22Rv1 (cell line): Measurements from ENCODE around the gene DENND1A.

Experiments
- H3K27ac ChIP-seq: fragments of 450-650 bp; 2 replicates; pipeline ENCODE4 v1.5.1; 2017
- CTCF ChIP-seq: fragments of 450-650 bp; IDR thresholded peaks from 2 replicates; pipeline ENCODE4 v1.5.1; 2017; ENCODE audit warnings: mild to moderate bottlenecking
- ZFX ChIP-seq: fragments of 450-650 bp; IDR thresholded peaks from 2 replicates; pipeline ENCODE4 v1.6.1; 2017; ENCODE audit warnings: antibody characterized with exemption, borderline replicate concordance

DENND1A gene

GRCh38 chr9:123365287-123365880, 564.5 kb downstream of the DENND1A start:
- no peak overlapping the region for H3K27ac ChIP-seq
- TF ChIP-seq ZFX: no peak
- TF ChIP-seq CTCF: no peak

- no peak overlapping the region for H3K27ac ChIP-seq
- no peak for TF ChIP-seq CTCF
- no peak for TF ChIP-seq ZFX
These were observed 565.6 kb downstream of the DENND1A start for GRCh38 chr9:123364241-123364824.

- TF ChIP-seq CTCF (no peak), ZFX (no peak)
These were observed 567.1 kb downstream of the DENND1A start for GRCh38 chr9:123362856-123363255.

GRCh38 chr9:123361731-123362510, 568.0 kb downstream of the DENND1A start:
- TF ChIP-seq ZFX (no peak), CTCF (no peak)
- no peak overlapping the region for H3K27ac ChIP-seq

More at GRCh38 chr9:123362856-123363255, 567.1 kb downstream of the DENND1A start:
- H3K27ac ChIP-seq: no peak overlapping the region

GRCh38 chr9:123361086-123361730, 568.7 kb downstream of the DENND1A start:
- H3K27ac ChIP-seq: no peak overlapping the region
- TF ChIP-seq ZFX (no peak), CTCF (no peak)

GRCh38 chr9:123360161-123361085, 569.5 kb downstream of the DENND1A start:
- no peak overlapping the region for H3K27ac ChIP-seq
- TF ChIP-seq ZFX: no peak
- no peak for TF ChIP-seq CTCF
